ENCODE measurements around the gene KCNQ2.

The KCNQ2 gene

DNA sequence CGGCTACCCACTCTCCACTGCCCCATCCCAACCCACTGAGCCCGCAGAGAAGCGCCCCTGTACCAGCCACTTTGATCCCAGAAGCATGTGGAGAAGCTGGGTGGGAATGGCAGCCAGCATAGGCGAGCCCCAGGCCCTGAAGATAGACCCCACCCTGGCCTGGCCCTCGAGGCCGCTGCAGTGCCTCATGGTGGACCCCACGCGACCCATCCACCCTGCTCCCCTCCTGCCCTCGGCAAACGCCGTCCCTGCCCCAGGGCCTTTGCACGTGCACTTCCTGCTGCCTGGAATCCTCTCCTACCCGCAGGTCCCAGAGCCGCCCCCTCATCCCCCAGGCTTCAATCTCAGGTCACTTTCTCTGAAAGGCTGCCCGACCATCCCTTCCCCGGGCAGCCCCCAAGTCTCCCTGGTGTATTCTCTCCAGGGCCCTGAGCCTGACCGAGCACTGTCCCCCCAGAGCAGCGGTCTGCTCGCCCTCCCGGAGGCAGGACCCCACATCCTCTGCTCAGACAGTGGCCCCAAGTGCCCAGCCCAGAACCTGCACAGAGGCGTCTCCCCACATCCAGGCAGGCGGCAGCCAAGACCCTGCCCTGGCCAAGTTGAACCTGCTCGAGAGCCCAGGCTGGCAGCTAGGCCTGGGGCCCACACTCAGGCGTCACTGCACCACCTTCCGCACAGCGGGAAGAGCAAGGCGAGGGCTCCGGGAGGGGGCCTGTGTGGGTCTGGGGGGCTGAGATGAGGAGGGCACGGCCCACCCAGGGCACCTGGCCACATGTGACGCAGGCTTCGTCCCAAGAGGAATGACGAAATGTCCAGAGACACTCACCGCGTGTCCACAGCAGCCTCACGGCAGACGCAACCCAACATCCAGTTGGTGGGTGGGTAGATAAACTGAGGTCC is 14.0 kb downstream of the KCNQ2 start:
- no peak overlapping the region for H3K9ac ChIP-seq (ENCODE audit: low read depth, low read length)
- H3K27ac ChIP-seq (ENCODE audit: low read length), result no peak overlapping the region
- no peaks in the 10 kb centered on the region for H3K79me2 ChIP-seq (ENCODE audit: insufficient read depth, low read length)
- no peak overlapping the region for H2AFZ ChIP-seq (ENCODE audit: low read depth, low read length)
- no peaks in the 10 kb centered on the region for H3K9me3 ChIP-seq (ENCODE audit: insufficient read depth, low read length, severe bottlenecking)
- TF ChIP-seq CTCF (IDR thresholded peaks at IDR 0.05; ENCODE audit: borderline replicate concordance, extremely low read depth, low read length, poor library complexity, severe bottlenecking) (no peak), EZH2 (IDR thresholded peaks at IDR 0.05; ENCODE audit: borderline replicate concordance, low read depth, low read length, severe bottlenecking) (no peak)
- peaks cover 2% of the 10 kb centered on the region for H3K27me3 ChIP-seq (ENCODE audit: insufficient read depth, low read length, poor library complexity)
- no peak overlapping the region for H3K4me3 ChIP-seq (ENCODE audit: low read depth in 1 of 2, low read length in 2 of 2)
- peaks cover 6% of the 10 kb centered on the region for H3K4me1 ChIP-seq (ENCODE audit: insufficient read depth, low read length)
- H3K4me2 ChIP-seq (ENCODE audit: insufficient read depth, low read length), result no peak overlapping the region
- no peak for DNase-seq
- H3K36me3 ChIP-seq (ENCODE audit: insufficient read depth, low read length), result no peaks in the 10 kb centered on the region
- ATAC-seq (ENCODE audit: insufficient read depth, low read depth), result no peak
- H4K20me1 ChIP-seq (ENCODE audit: insufficient read depth, low read length), result peaks cover 40% of the 10 kb centered on the region

DNA sequence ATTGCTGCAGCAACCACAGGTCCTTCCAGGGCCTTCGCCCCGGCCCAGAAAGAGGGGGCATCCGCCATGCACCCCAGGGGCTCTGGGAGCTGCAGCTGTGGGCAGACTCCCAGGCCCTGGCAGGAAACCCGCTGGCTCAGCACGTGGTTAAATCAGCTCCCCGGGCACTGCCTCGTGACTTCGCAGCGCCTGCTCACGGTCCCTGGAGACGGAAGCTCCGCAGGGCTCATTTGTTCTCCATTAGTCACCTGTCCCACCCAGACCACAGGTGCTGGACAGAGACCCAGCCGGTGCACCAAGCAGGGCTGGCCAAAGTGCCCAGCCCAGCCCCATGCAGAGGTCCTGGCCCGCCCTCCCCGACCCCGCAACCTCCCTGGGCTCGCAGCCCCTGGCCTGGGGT is 14.7 kb downstream of the KCNQ2 start:
- no peak overlapping the region for H3K27ac ChIP-seq (ENCODE audit: low read length)
- H3K4me2 ChIP-seq (ENCODE audit: insufficient read depth, low read length), result no peak overlapping the region
- no peaks in the 10 kb centered on the region for H3K36me3 ChIP-seq (ENCODE audit: insufficient read depth, low read length)
- H3K4me1 ChIP-seq (ENCODE audit: insufficient read depth, low read length), result peaks cover 6% of the 10 kb centered on the region
- peaks cover 36% of the 10 kb centered on the region for H4K20me1 ChIP-seq (ENCODE audit: insufficient read depth, low read length)
- no peak overlapping the region for H2AFZ ChIP-seq (ENCODE audit: low read depth, low read length)
- no peak for TF ChIP-seq EZH2 (IDR thresholded peaks at IDR 0.05; ENCODE audit: borderline replicate concordance, low read depth, low read length, severe bottlenecking)
- TF ChIP-seq CTCF (IDR thresholded peaks at IDR 0.05; ENCODE audit: borderline replicate concordance, extremely low read depth, low read length, poor library complexity, severe bottlenecking), result no peak
- H3K9ac ChIP-seq (ENCODE audit: low read depth, low read length), result no peak overlapping the region
- DNase-seq (peak; percentile 61), ATAC-seq (ENCODE audit: insufficient read depth, low read depth) (peak; percentile 76)
- no peaks in the 10 kb centered on the region for H3K9me3 ChIP-seq (ENCODE audit: insufficient read depth, low read length, severe bottlenecking)
- H3K27me3 ChIP-seq (ENCODE audit: insufficient read depth, low read length, poor library complexity), result peaks cover 2% of the 10 kb centered on the region
- H3K4me3 ChIP-seq (ENCODE audit: low read depth in 1 of 2, low read length in 2 of 2), result no peak overlapping the region
- no peaks in the 10 kb centered on the region for H3K79me2 ChIP-seq (ENCODE audit: insufficient read depth, low read length)

GRCh38 chr20:63456429-63457284 is 15.8 kb downstream of the KCNQ2 start:
- peaks cover 6% of the 10 kb centered on the region for H3K4me1 ChIP-seq (ENCODE audit: insufficient read depth, low read length)
- H3K27me3 ChIP-seq (ENCODE audit: insufficient read depth, low read length, poor library complexity), result peaks cover 2% of the 10 kb centered on the region
- H3K9me3 ChIP-seq (ENCODE audit: insufficient read depth, low read length, severe bottlenecking), result no peaks in the 10 kb centered on the region
- H4K20me1 ChIP-seq (ENCODE audit: insufficient read depth, low read length), result peaks cover 35% of the 10 kb centered on the region
- H3K4me2 ChIP-seq (ENCODE audit: insufficient read depth, low read length), result no peak overlapping the region
- DNase-seq (no peak), ATAC-seq (ENCODE audit: insufficient read depth, low read depth) (peak; percentile 11; the same call in 2 of the 3 replicates)
- TF ChIP-seq EZH2 (IDR thresholded peaks at IDR 0.05; ENCODE audit: borderline replicate concordance, low read depth, low read length, severe bottlenecking), result no peak
- no peak for TF ChIP-seq CTCF (IDR thresholded peaks at IDR 0.05; ENCODE audit: borderline replicate concordance, extremely low read depth, low read length, poor library complexity, severe bottlenecking)
- H3K4me3 ChIP-seq (ENCODE audit: low read depth in 1 of 2, low read length in 2 of 2), result no peak overlapping the region
- H2AFZ ChIP-seq (ENCODE audit: low read depth, low read length), result no peak overlapping the region
- no peaks in the 10 kb centered on the region for H3K79me2 ChIP-seq (ENCODE audit: insufficient read depth, low read length)
- H3K27ac ChIP-seq (ENCODE audit: low read length), result no peak overlapping the region
- H3K9ac ChIP-seq (ENCODE audit: low read depth, low read length), result no peak overlapping the region
- no peaks in the 10 kb centered on the region for H3K36me3 ChIP-seq (ENCODE audit: insufficient read depth, low read length)

Measured in DND-41 (cell line).